GM18858 (cell line): ENCODE data around the gene ARVCF.

Source experiments
- ATAC-seq: cut with Tn5 transposase; IDR thresholded peaks from one replicate; pipeline ENCODE4 v1.9.1; 2021; ENCODE audit not compliant: unreplicated experiment

Gene ARVCF

GRCh38 chr22:19987394-19988306 is 29.0 kb downstream of the ARVCF start:
- no peak for ATAC-seq

GRCh38 chr22:19986410-19987341 is 29.9 kb downstream of the ARVCF start:
- ATAC-seq = no peak

- no peak for ATAC-seq
Observed at GRCh38 chr22:19986011-19986409, 30.6 kb downstream of the ARVCF start.

GRCh38 chr22:19984851-19985811 is 31.5 kb downstream of the ARVCF start:
- no peak for ATAC-seq

- no peak for ATAC-seq
Observed at GRCh38 chr22:19984201-19984753, 32.3 kb downstream of the ARVCF start.

- ATAC-seq = no peak
Observed at GRCh38 chr22:19983741-19984140, 32.9 kb downstream of the ARVCF start.

- ATAC-seq = no peak
Observed at GRCh38 chr22:19982991-19983578, 33.5 kb downstream of the ARVCF start.

- ATAC-seq = no peak
Observed at GRCh38 chr22:19981961-19982920, 34.4 kb downstream of the ARVCF start.

- ATAC-seq = no peak
Observed at GRCh38 chr22:19981171-19981960, 35.3 kb downstream of the ARVCF start.

GRCh38 chr22:19980766-19981165 is 35.9 kb downstream of the ARVCF start:
- ATAC-seq = no peak

GRCh38 chr22:19979712-19980493 is 36.7 kb downstream of the ARVCF start:
- no peak for ATAC-seq

GRCh38 chr22:19978748-19979147 is 37.9 kb downstream of the ARVCF start:
- no peak for ATAC-seq

- no peak for ATAC-seq
Observed at GRCh38 chr22:19977296-19978243, 39.1 kb downstream of the ARVCF start.

- no peak for ATAC-seq
Observed at GRCh38 chr22:19976671-19977070, 40.0 kb downstream of the ARVCF start.

- ATAC-seq = no peak
Observed at GRCh38 chr22:19975707-19976035, 41.0 kb downstream of the ARVCF start.
